MM.1S (cell line): Measurements from ENCODE around the gene PHF12.

Experiments
- DNase-seq: peaks from one replicate; pipeline ENCODE4 v3.0.0-alpha.2; 2015
- H2AFZ ChIP-seq: fragments of 300-600 bp; sonication (generic); 2 replicates; pipeline ENCODE4 v1.6.0; 2016; ENCODE audit warnings: antibody characterized with exemption, low read length
- H3F3A ChIP-seq: fragments of 300-600 bp; sonication (generic); 2 replicates; pipeline ENCODE4 v1.6.1; 2016; ENCODE audit warnings: mild to moderate bottlenecking, antibody characterized with exemption, low read length, moderate library complexity, mixed read lengths; ENCODE audit not compliant: insufficient read depth
- H3K27ac ChIP-seq: fragments of 300-600 bp; sonication (generic); 2 replicates; pipeline ENCODE4 v1.5.1; 2016; ENCODE audit warnings: mild to moderate bottlenecking, low read length
- H3K27me3 ChIP-seq: fragments of 300-600 bp; sonication (generic); replicated peaks from 2 replicates; pipeline ENCODE4 v1.6.0; 2016; ENCODE audit warnings: low read length; ENCODE audit not compliant: insufficient read depth
- H3K36me3 ChIP-seq: fragments of 300-600 bp; sonication (generic); replicated peaks from 2 replicates; pipeline ENCODE4 v1.6.1; 2016; ENCODE audit warnings: mild to moderate bottlenecking, low read length, mixed read lengths; ENCODE audit not compliant: insufficient read depth
- H3K4me1 ChIP-seq: fragments of 300-600 bp; sonication (generic); 2 replicates; pipeline ENCODE4 v1.6.1; 2016; ENCODE audit warnings: low read length, mixed read lengths
- H3K4me2 ChIP-seq: fragments of 300-600 bp; sonication (generic); 2 replicates; pipeline ENCODE4 v1.6.0; 2016; ENCODE audit warnings: low read depth, low read length
- H3K4me3 ChIP-seq: fragments of 300-600 bp; sonication (generic); 2 replicates; pipeline ENCODE4 v1.5.1; 2016; ENCODE audit warnings: low read length, mixed read lengths
- H3K79me2 ChIP-seq: fragments of 300-600 bp; sonication (generic); 2 replicates; pipeline ENCODE4 v1.6.1; 2016; ENCODE audit warnings: mixed run types, low read length, mixed read lengths
- H3K9ac ChIP-seq: fragments of 300-600 bp; sonication (generic); 2 replicates; pipeline ENCODE4 v1.6.1; 2016; ENCODE audit warnings: low read length, mixed read lengths
- H3K9me2 ChIP-seq: fragments of 300-600 bp; sonication (generic); replicated peaks from 2 replicates; pipeline ENCODE4 v1.6.1; 2016; ENCODE audit warnings: mild to moderate bottlenecking, low read length, mixed read lengths; ENCODE audit not compliant: insufficient read depth
- H3K9me3 ChIP-seq: fragments of 300-600 bp; sonication (generic); replicated peaks from 2 replicates; pipeline ENCODE4 v1.6.1; 2016; ENCODE audit warnings: mild to moderate bottlenecking, low read length, mixed read lengths; ENCODE audit not compliant: insufficient read depth
- H4K20me1 ChIP-seq: fragments of 300-600 bp; sonication (generic); 2 replicates; pipeline ENCODE4 v1.6.1; 2016; ENCODE audit warnings: mild to moderate bottlenecking, low read length, moderate library complexity, mixed read lengths; ENCODE audit not compliant: insufficient read depth
- EZH2 ChIP-seq: fragments of 300-600 bp; sonication (generic); optimal IDR thresholded peaks from 2 replicates; pipeline ENCODE3; 2017; ENCODE audit warnings: low read depth, mild to moderate bottlenecking, antibody characterized with exemption, low read length, mixed read lengths
- EZH2phosphoT487 ChIP-seq: fragments of 300-600 bp; sonication (generic); IDR thresholded peaks from 2 replicates; pipeline ENCODE4 v1.6.1; 2018; ENCODE audit warnings: antibody characterized with exemption, low read length
- TF ChIP-seq, protein P1 (sequence below): fragments of 300-600 bp; sonication (generic); IDR thresholded peaks from 2 replicates; pipeline ENCODE4 v1.5.1; 2016; ENCODE audit warnings: antibody characterized with exemption, low read length, mixed read lengths

The PHF12 gene

DNA sequence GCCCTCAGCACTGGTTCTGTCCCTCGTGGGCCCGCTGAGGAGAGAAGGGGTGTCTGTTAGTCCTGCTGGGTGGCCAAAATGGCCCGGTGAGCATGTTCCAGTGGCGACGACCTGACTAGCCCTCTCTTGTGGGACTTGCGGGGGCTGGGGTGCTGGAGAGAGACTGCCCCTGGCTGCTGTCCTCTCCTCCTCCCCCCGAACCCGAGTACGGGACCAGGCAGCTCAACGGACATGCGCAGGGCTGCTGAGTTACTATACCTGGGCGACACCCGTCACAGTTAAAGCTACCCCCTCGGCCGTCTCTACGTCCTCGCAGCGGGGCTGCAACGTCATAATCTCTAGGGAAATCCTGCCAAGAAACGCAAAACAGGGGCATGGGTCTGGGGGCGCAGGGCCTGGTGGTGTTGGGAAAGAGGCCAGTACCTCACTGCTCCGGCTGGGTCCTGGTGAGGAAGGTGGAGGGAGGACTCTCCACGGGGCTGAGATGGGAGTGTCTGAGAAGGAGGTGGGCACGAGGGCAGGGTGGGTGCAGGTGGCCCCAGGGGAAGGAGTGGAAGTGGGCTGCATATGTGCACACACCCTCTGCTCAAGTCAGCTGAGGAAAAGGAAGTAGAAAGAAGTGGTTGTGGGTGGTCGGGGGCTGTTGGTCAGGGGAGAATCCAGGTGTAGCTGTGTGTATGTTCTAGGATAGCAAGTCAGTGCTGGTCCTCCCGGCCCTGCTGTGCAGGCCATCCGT lies 67.2 kb downstream of the PHF12 start:
- no peaks in the 10 kb centered on the region for H3K36me3 ChIP-seq

GRCh38 chr17:28882154-28882895 lies 69.0 kb downstream of the PHF12 start:
- Histone ChIP-seq H2AFZ (no peak overlapping the region), H3K36me3 (no peaks in the 10 kb centered on the region), H3F3A (no peaks in the 10 kb centered on the region), H3K4me2 (no peak overlapping the region), H3K27ac (no peak overlapping the region), H3K9me3 (no peaks in the 10 kb centered on the region), H3K4me1 (no peaks in the 10 kb centered on the region), H3K79me2 (no peaks in the 10 kb centered on the region), H3K9ac (no peak overlapping the region), H3K4me3 (no peak overlapping the region), H4K20me1 (no peaks in the 10 kb centered on the region), H3K27me3 (no peaks in the 10 kb centered on the region), H3K9me2 (no peaks in the 10 kb centered on the region)
- DNase-seq: no peak
- TF ChIP-seq, protein P1, sequence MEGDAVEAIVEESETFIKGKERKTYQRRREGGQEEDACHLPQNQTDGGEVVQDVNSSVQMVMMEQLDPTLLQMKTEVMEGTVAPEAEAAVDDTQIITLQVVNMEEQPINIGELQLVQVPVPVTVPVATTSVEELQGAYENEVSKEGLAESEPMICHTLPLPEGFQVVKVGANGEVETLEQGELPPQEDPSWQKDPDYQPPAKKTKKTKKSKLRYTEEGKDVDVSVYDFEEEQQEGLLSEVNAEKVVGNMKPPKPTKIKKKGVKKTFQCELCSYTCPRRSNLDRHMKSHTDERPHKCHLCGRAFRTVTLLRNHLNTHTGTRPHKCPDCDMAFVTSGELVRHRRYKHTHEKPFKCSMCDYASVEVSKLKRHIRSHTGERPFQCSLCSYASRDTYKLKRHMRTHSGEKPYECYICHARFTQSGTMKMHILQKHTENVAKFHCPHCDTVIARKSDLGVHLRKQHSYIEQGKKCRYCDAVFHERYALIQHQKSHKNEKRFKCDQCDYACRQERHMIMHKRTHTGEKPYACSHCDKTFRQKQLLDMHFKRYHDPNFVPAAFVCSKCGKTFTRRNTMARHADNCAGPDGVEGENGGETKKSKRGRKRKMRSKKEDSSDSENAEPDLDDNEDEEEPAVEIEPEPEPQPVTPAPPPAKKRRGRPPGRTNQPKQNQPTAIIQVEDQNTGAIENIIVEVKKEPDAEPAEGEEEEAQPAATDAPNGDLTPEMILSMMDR: no peak
- no peak for TF ChIP-seq EZH2
- no peak for TF ChIP-seq EZH2phosphoT487

More for the DNA sequence above, 67.2 kb downstream of the PHF12 start:
- DNase-seq: no peak
- TF ChIP-seq, protein P1: no peak
- TF ChIP-seq EZH2 (no peak), EZH2phosphoT487 (no peak)
- H3K9me2 ChIP-seq: no peaks in the 10 kb centered on the region
- H3K9me3 ChIP-seq: no peaks in the 10 kb centered on the region
- no peak overlapping the region for H3K4me2 ChIP-seq
- H3K9ac ChIP-seq: no peak overlapping the region
- no peaks in the 10 kb centered on the region for H3K4me1 ChIP-seq
- H3F3A ChIP-seq: no peaks in the 10 kb centered on the region
- no peak overlapping the region for H3K27ac ChIP-seq
- H3K79me2 ChIP-seq: no peaks in the 10 kb centered on the region
- no peak overlapping the region for H2AFZ ChIP-seq
- no peak overlapping the region for H3K4me3 ChIP-seq
- H4K20me1 ChIP-seq: no peaks in the 10 kb centered on the region
- no peaks in the 10 kb centered on the region for H3K27me3 ChIP-seq

- no peak overlapping the region for H3K27ac ChIP-seq
- H3K9me2 ChIP-seq: no peaks in the 10 kb centered on the region
- DNase-seq: no peak
- H3K9ac ChIP-seq: no peak overlapping the region
- H3F3A ChIP-seq: peaks cover under 1% of the 10 kb centered on the region; the same call in 1 of the 2 replicates
- no peak overlapping the region for H3K4me2 ChIP-seq
- no peak overlapping the region for H3K4me3 ChIP-seq
- H3K27me3 ChIP-seq: no peaks in the 10 kb centered on the region
- TF ChIP-seq EZH2phosphoT487: no peak
- TF ChIP-seq, protein P1: no peak
- TF ChIP-seq EZH2: no peak
- H2AFZ ChIP-seq: no peak overlapping the region
- no peaks in the 10 kb centered on the region for H3K36me3 ChIP-seq
- H4K20me1 ChIP-seq: no peaks in the 10 kb centered on the region
- no peaks in the 10 kb centered on the region for H3K4me1 ChIP-seq
- H3K9me3 ChIP-seq: no peaks in the 10 kb centered on the region
- H3K79me2 ChIP-seq: no peaks in the 10 kb centered on the region
Measured at GRCh38 chr17:28881533-28882056, 69.7 kb downstream of the PHF12 start.
